SK-N-DZ (cell line): ENCODE results near the gene GTPBP1.
A peak's percentile ranks its signal among the peaks of the same experiment; 100 is the strongest.

Experiments
- DNase-seq: peaks from one replicate; pipeline ENCODE4 v3.0.0-alpha.2; 2015; ENCODE audit warnings: low spot score

GTPBP1 gene

GRCh38 chr22:38739300-38740055 lies 33.7 kb downstream of the GTPBP1 start:
- DNase-seq: no peak

DNA sequence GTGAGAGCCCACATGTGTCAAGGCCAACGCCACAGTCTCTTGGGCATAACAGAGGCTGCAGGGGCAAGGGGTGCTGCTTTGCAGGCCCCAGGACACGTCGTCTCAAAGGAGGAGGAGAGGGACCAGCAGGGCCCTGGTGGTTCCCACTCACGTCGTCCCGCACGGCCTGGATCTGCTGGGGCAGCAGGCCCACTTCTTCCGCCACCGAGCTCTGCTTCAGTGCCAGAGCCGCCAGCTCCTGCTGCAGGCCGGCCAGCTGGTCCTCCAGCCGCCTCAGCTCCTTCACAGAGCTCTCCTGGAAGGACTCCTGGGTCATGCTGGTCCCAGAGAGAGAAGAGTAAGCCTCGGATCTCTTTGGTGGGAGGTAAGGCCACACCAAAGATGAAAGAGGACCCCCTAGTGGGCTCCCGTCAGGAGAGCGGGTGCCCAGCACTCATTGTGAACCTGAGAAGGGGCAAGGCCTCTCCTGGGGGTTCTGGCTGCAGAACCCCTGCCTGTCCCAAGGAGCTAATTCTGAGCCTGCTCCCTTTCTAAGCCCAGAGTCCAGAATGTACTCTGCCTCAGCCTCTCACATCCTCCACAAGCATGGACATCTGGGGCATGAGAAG lies 34.5 kb downstream of the GTPBP1 start:
- DNase-seq: no peak

- no peak for DNase-seq
Observed at GRCh38 chr22:38740754-38741153, 35.0 kb downstream of the GTPBP1 start.

GRCh38 chr22:38741166-38741565 lies 35.4 kb downstream of the GTPBP1 start:
- DNase-seq: no peak

DNA sequence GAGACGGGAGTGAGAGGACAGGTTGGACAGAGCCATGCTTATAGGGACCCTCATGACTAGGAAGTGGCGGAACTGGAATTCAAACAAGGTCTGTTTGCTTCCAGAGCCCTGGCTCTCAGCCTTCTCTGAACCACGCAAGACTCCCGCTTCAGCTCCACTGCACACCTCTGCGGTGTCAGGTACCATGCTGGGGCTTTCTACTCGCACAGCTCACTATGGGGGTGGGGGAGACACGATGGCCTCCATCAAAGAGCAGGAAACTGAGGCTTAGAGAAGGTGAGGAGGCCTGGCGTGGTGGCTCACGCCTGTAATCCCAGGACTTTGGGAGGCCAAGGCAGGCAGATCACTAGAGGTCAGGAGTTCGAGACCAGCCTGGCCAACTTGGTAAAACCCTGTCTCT lies 35.8 kb downstream of the GTPBP1 start:
- DNase-seq: no peak

DNA sequence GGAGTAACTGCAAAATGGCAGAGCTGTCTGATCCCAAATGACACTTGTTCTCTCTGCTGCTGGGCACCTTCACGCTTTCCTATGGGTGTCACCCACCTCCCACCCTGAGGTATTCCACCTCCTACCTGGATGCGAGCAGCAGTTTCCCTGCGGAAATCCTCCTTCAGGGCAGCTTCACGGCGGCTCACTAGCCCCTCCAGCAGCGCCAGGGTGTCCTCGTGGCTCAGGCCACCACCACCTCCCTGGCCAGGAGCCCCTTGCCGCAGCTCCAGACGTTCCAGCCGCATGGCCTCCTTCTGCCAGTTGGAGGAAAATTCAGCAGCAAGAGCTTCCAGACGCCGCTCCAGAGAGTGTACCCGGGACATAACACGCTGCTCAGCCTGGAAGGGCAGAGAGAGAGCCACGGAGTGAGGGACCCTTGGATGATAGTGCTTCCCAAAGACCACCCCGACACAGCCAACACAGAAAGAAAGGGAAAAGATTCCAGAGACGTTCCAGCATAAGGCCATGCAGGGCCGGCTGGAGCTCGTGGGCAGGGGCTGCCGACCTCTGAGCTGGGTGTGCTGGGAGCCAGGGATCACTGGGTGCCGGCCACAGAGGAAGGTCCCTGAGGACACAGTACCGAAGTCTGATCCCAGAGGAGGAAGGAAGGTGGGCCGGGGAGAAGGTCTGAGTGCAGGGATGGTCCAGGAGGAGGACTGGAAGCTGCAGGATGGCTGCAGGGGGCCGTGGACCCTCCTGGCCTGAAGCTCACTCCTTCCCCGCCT lies 36.6 kb downstream of the GTPBP1 start:
- no peak for DNase-seq

- DNase-seq: no peak
Observed at GRCh38 chr22:38744981-38745380, 39.2 kb downstream of the GTPBP1 start.

DNA sequence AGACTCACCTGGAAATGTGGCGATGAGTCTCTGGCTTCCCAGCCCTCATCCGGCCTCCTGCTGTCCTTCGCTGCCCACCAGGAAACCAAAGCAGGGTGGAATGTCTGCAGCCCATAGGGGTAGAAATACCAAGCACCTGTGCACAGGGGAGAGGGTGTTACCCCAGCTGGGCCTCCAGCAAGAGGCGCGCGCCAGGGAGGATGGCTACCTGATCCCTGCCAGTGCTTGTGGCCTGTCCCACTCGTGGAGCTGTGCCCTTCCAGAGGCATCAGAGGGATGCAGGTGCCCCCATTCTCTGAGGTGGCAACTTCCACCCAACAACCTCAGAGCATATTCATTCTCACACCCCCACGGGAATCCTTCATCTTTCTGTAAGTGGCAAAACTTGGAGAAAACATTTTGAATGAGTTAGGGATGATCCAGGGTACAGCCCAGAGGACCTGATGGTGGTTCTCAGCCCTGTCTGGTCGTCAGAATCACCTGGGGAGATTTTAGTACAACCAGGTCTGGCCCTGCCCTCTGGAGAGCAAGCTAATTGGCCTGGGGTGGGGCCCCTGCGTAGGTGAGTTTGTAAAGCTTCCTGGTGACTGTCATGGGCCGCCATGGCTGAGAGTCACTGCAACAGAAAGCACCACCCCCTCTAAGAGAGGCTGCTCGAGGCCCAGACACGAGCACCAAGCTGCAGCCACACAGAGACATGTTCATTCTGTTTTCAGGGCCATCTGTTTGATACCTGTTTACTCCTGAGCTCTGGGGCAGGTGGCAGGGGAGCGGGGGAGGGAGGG lies 40.1 kb downstream of the GTPBP1 start:
- no peak for DNase-seq

- no peak for DNase-seq
Observed at GRCh38 chr22:38748487-38749136, 42.9 kb downstream of the GTPBP1 start.

GRCh38 chr22:38750104-38750503 lies 44.4 kb downstream of the GTPBP1 start:
- no peak for DNase-seq

DNA sequence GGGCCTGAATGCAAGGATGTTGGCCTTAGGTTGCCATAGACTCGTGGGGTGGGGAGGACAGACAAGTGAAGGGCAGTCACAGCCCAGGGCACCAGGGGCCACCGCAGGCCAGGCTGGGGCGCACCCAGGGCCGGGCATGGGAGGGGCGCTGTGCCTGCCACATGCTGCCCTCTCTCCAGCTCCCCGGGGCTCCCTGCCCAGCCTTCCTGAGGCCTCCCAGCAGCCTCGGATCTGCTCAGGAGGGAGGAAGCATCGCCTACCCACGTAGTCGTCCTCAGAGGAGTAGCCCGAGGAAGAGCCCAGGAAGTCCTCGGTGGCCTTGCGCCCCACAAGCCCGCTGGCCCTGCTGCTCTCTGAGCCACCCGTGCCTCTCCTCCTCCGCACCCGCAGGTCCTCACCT lies 44.9 kb downstream of the GTPBP1 start:
- DNase-seq: no peak

GRCh38 chr22:38751066-38751421 lies 45.3 kb downstream of the GTPBP1 start:
- DNase-seq: no peak

DNA sequence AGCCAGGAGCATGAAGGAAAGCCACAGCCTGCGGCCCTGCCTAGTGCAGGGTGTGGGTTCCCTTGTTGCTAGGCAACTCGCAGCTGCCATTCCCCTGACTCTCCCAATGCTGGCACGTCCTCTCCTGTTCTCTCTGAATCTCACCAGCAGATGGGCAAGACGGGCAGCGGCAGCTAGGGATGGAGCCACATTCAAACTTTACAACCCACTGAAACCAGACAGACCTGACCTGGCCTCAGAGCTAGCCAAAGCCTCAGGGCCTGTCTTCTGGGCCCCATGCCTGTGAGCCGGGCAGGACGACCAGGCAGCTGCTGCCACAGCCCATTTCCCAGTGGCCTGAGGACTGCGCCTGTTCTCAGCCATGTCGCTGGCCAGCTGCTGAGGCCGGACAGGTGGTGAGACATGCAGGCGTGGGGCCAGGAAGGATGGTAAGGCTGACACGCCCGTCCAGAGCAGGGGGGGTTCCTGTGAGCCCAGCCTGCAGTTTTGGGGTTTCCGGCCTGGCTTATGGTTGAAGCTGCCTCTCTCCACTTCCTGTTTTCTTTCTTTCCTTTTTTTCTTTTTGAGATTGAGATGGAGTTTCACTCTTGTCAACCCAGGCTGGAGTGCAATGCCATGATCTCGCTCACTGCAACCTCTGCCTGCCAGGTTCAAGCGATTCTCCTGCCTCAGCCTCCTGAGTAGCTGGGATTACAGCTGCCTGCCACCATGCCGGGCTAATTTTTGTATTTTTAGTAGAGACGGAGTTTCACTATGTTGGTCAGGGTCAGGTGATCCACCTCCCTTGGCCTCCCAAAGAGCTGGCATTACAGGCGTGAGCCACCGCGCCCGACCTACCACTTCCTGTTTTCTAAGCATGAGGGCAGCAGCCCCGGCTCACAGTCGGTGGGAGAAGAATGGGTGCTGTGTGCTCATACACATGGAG lies 45.9 kb downstream of the GTPBP1 start:
- no peak for DNase-seq

GRCh38 chr22:38753948-38754750 lies 48.4 kb downstream of the GTPBP1 start:
- peak; percentile 42 for DNase-seq

DNA sequence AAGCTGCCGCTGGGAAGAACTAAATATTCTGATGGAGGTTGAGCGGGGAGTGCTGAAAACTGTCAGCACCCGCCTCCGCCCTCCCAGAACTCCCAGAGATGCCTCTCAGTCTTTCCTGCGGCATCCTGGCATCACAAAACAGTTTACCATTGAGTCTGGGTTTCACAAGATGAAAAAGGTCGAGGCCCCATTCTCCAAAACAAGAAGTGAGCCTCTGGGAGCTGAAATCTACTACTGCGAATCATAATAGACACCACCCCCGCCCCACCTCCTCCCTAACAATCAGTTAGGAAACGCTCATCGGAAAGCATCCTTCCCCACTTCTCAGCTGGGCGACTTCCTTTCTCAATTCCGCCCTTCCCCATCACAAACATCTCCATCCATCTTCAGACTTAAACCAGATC lies 49.0 kb downstream of the GTPBP1 start:
- no peak for DNase-seq

GRCh38 chr22:38755155-38755910 lies 49.6 kb downstream of the GTPBP1 start:
- no peak for DNase-seq

GRCh38 chr22:38755911-38756532 lies 50.3 kb downstream of the GTPBP1 start, which contains the start of gene SUN2:
SUN2 (minus strand) TSS chr22:38755998; CDS start chr22:38752628, 3,370 bp downstream.
- peak; percentile 84 for DNase-seq
